Type B pancreatic cell (in vitro differentiated cells): ENCODE data around the gene AUP1. TPM values are rescaled to one million over a fixed set of nuclear protein-coding genes. Genes with fewer than 3 reads are reported as not detected.

Experiments used
- DNase-seq: peaks from one replicate; pipeline ENCODE4 v3.0.0; 2021; ENCODE audit warnings: mixed read lengths; ENCODE audit not compliant: unreplicated experiment; ENCODE audit errors: extremely low spot score
- H3K27ac Mint-ChIP-seq: 2 replicates; pipeline ENCODE4 v1.8.0; 2021; ENCODE audit warnings: mild to moderate bottlenecking, mixed read lengths
- H3K27me3 Mint-ChIP-seq: 2 replicates; pipeline ENCODE4 v1.8.0; 2021; ENCODE audit warnings: mixed read lengths
- H3K36me3 Mint-ChIP-seq: 2 replicates; pipeline ENCODE4 v1.8.0; 2021; ENCODE audit warnings: mixed read lengths
- H3K4me1 Mint-ChIP-seq: one replicate; pipeline ENCODE4 v1.8.0; 2021; ENCODE audit warnings: mixed read lengths; ENCODE audit not compliant: unreplicated experiment
- H3K4me3 Mint-ChIP-seq: 2 replicates; pipeline ENCODE4 v1.8.0; 2021; ENCODE audit warnings: mild to moderate bottlenecking, mixed read lengths
- H3K9me3 Mint-ChIP-seq: 2 replicates; pipeline ENCODE4 v1.8.0; 2021; ENCODE audit warnings: mixed read lengths
- CTCF ChIP-seq: fragments of 200-600 bp; sonication (generic); conservative IDR thresholded peaks from 2 replicates; pipeline ENCODE4 v1.5.0; 2021; ENCODE audit warnings: antibody characterized with exemption, mild to moderate bottlenecking
- total RNA-seq: library from RNA; stranded (reverse); gene quantifications from 2 replicates; pipeline ENCODE4 v1.2.1, GENCODE V29; 2021; ENCODE audit warnings: low replicate concordance

AUP1 gene
- total RNA-seq, 1 donor from 2014 or later: 122 TPM

GRCh38 chr2:74536166-74536950 lies 6.9 kb upstream of the AUP1 start:
- no peak for TF ChIP-seq CTCF
- no peaks in the 10 kb centered on the region for H3K27me3 Mint-ChIP-seq
- no peak overlapping the region for H3K4me3 Mint-ChIP-seq
- DNase-seq: no peak
- H3K36me3 Mint-ChIP-seq: peaks cover 4% of the 10 kb centered on the region
- H3K4me1 Mint-ChIP-seq: peaks cover 7% of the 10 kb centered on the region
- no peaks in the 10 kb centered on the region for H3K9me3 Mint-ChIP-seq
- H3K27ac Mint-ChIP-seq: no peak overlapping the region

GRCh38 chr2:74535440-74535965 lies 6.0 kb upstream of the AUP1 start:
- Mint-ChIP-seq H3K4me3 (no peak overlapping the region), H3K36me3 (peaks cover 4% of the 10 kb centered on the region)

GRCh38 chr2:74534411-74534810 lies 4.9 kb upstream of the AUP1 start:
- DNase-seq: no peak
- H3K9me3 Mint-ChIP-seq: no peaks in the 10 kb centered on the region
- H3K27me3 Mint-ChIP-seq: no peaks in the 10 kb centered on the region
- H3K36me3 Mint-ChIP-seq: peaks cover 4% of the 10 kb centered on the region
- no peak overlapping the region for H3K4me3 Mint-ChIP-seq
- no peak overlapping the region for H3K27ac Mint-ChIP-seq
- no peak for TF ChIP-seq CTCF
- peaks cover 15% of the 10 kb centered on the region for H3K4me1 Mint-ChIP-seq

More at GRCh38 chr2:74535440-74535965, 6.0 kb upstream of the AUP1 start:
- no peak overlapping the region for H3K27ac Mint-ChIP-seq
- DNase-seq: no peak
- H3K4me1 Mint-ChIP-seq: peaks cover 15% of the 10 kb centered on the region
- H3K9me3 Mint-ChIP-seq: no peaks in the 10 kb centered on the region
- TF ChIP-seq CTCF: no peak
- no peaks in the 10 kb centered on the region for H3K27me3 Mint-ChIP-seq

GRCh38 chr2:74533464-74533863 lies 4.0 kb upstream of the AUP1 start:
- Mint-ChIP-seq H3K27ac (no peak overlapping the region), H3K27me3 (no peaks in the 10 kb centered on the region), H3K4me3 (no peak overlapping the region), H3K36me3 (peaks cover 4% of the 10 kb centered on the region), H3K9me3 (no peaks in the 10 kb centered on the region), H3K4me1 (peaks cover 15% of the 10 kb centered on the region)
- TF ChIP-seq CTCF: no peak
- no peak for DNase-seq

- peaks cover 21% of the 10 kb centered on the region for H3K4me1 Mint-ChIP-seq
- peak overlapping the region; percentile 70 for H3K4me3 Mint-ChIP-seq
- peak; percentile 54 for TF ChIP-seq CTCF
- H3K27me3 Mint-ChIP-seq: no peaks in the 10 kb centered on the region
- DNase-seq: no peak
- H3K27ac Mint-ChIP-seq: peak overlapping the region; percentile 1
- H3K9me3 Mint-ChIP-seq: no peaks in the 10 kb centered on the region
- peaks cover 4% of the 10 kb centered on the region for H3K36me3 Mint-ChIP-seq
These were observed 2.7 kb upstream of the AUP1 start for GRCh38 chr2:74532222-74532621.
